Activated T-cell treated with anti-CD3 and anti-CD28 coated beads, Interleukin-2, amount 50 U/mL, for 4 hours (primary cell): ENCODE data around the gene BID. TPM values are rescaled to one million over a fixed set of nuclear protein-coding genes. Genes with fewer than 3 reads are reported as not detected.

Source experiments
- ATAC-seq, 2 donors: fragments of 200-7000 bp; cut with Tn5 transposase; one replicate each; pipeline ENCODE4 v1.10.0; 2021
- DNase-seq: peaks from one replicate; pipeline ENCODE4 v3.0.0-alpha.2; 2020
- H3K27me3 Mint-ChIP-seq: one replicate; pipeline ENCODE4 v1.8.0; 2021; ENCODE audit warnings: low read depth, mixed read lengths
- H3K36me3 Mint-ChIP-seq: one replicate; pipeline ENCODE4 v1.8.0; 2022; ENCODE audit warnings: mixed read lengths; ENCODE audit not compliant: insufficient read depth
- H3K4me1 Mint-ChIP-seq: one replicate; pipeline ENCODE4 v1.8.0; 2021; ENCODE audit warnings: low read depth, mixed read lengths
- H3K4me3 Mint-ChIP-seq: one replicate; pipeline ENCODE4 v1.8.0; 2021; ENCODE audit warnings: mild to moderate bottlenecking, moderate library complexity, mixed read lengths
- H3K9me3 Mint-ChIP-seq: one replicate; pipeline ENCODE4 v1.8.0; 2021; ENCODE audit warnings: mixed read lengths
- total RNA-seq, 3 donors: library from RNA; stranded (reverse); gene quantifications; one replicate each; pipeline ENCODE4 v1.2.1, GENCODE V29; 2021

The BID gene
- total RNA-seq, 3 donors from 2014 or later: 30.3 to 39.5 (median 36.5) TPM

DNA sequence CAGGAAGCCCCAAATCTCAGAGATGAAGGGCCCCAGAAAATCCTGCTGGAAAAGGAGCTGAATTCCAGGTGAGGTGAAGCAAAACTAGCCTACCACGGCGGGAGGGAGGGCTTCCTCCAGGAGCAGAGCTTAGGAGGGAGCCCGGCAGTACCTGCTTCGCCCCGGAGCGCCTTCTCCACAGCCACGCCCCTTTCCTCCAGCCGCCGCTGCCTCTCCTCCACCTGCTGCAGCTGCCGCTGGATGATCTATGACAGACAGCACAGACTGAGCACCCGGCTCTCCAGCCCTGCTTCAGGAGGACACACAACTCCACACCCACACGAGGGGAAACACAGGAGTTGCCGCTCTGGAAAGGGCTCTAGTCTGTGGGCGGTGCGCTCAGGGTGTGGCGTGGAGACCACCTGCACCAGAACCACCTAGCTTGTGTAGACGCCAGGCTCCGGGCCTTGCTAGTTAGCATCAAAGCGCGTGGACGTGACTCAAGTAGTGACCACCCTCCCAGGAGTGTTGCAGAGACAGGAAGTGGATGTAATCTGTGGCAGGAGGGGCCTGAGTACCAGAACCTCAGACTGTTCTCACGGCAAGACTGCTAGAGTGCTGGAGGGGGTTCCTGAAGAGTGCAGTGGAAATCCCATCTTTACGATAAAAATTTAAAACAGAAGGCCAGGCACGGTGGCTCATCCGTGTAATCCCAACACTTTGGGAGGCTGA lies 34.6 kb upstream of the BID start:
- H3K27me3 Mint-ChIP-seq: no peaks in the 10 kb centered on the region
- H3K4me3 Mint-ChIP-seq: no peak overlapping the region
- no peaks in the 10 kb centered on the region for H3K4me1 Mint-ChIP-seq
- no peaks in the 10 kb centered on the region for H3K9me3 Mint-ChIP-seq
- DNase-seq (no peak), ATAC-seq (no peak)
- H3K36me3 Mint-ChIP-seq: peaks cover 7% of the 10 kb centered on the region

DNA sequence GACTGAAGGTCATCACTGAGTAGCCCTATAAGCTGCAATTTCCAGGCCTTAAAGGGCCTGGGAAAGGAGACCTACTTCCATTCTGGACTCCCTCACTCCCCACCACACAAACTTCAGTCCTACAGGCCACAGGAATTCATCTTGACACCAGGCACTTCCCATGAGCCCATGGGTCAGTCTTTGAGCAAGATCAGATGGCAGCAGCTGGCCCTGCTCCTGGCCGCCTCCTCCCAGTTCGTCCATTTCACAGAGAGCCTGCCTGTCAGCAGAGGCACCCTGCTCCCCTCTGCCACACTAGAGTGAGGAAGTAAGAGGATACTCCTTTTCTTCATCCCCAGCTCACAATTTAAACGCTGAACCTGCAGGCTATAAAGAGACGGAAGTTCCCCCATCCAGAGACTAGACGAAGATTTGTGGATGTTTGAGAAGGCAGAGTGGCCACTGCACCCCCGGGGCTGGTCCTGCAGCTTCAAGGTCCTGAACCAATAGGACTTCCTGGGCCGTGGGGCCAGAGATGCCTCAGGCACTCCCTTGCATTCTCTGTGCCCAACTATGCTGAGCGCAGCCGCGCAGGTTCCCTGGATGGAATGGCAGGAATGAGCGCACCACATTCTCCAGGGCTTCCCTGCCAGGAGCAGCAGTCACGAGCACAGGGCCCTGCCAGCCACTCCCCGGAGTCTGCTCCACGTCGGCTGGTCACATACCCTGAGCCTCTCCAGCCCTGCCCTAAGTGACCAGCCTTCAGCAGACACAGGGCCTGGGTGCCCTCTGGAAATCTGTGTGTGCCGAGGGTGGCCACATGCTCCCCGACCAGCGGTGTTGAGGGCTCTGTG lies 33.5 kb upstream of the BID start:
- H3K9me3 Mint-ChIP-seq: no peaks in the 10 kb centered on the region
- H3K4me3 Mint-ChIP-seq: no peak overlapping the region
- H3K4me1 Mint-ChIP-seq: no peaks in the 10 kb centered on the region
- ATAC-seq (no peak), DNase-seq (no peak)
- peaks cover 9% of the 10 kb centered on the region for H3K36me3 Mint-ChIP-seq
- no peaks in the 10 kb centered on the region for H3K27me3 Mint-ChIP-seq

DNA sequence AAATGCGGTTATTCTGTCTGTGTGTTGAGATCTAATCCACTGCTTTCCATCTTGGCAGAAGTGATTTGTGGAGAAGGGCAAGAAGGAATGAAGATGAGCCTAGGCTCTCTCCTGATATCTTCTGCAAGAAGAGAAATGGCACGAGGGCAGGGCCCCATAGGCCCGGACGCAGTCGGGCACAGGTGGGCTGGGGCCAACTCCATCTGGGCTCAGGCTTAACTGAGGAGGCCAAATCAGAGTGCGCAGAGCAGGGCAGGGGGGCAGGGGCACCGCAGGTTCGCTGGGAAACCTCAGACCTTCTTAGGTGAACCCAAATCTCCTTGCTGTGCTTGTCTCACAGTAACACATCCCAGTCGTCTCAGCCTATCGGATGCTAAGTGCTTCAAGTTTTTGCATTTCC lies 32.8 kb upstream of the BID start:
- Mint-ChIP-seq H3K9me3 (no peaks in the 10 kb centered on the region), H3K27me3 (no peaks in the 10 kb centered on the region), H3K36me3 (peaks cover 15% of the 10 kb centered on the region), H3K4me1 (no peaks in the 10 kb centered on the region), H3K4me3 (no peak overlapping the region)
- ATAC-seq (no peak), DNase-seq (no peak)

DNA sequence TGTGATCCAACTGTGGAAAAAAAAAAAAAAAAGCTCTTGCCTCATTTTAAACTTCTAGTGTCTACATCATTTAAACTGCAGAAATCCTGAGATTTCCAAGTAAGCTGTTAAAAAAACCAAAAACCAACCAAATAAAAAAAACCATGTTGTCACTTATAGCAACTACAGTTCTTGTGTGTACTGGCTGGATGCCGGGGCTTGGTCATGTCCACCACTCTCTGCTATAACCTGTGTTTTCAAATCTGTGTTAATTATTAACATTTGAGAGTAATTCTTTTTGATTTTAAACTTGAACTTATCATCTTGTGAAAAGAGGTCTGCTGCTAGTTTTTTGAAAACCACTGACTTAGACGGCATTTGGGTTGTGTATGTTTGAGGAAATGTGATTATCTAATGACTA lies 32.2 kb upstream of the BID start:
- Mint-ChIP-seq H3K27me3 (no peaks in the 10 kb centered on the region), H3K36me3 (peaks cover 15% of the 10 kb centered on the region), H3K9me3 (no peaks in the 10 kb centered on the region), H3K4me3 (no peak overlapping the region), H3K4me1 (no peaks in the 10 kb centered on the region)
- DNase-seq: no peak
- no peak for ATAC-seq

DNA sequence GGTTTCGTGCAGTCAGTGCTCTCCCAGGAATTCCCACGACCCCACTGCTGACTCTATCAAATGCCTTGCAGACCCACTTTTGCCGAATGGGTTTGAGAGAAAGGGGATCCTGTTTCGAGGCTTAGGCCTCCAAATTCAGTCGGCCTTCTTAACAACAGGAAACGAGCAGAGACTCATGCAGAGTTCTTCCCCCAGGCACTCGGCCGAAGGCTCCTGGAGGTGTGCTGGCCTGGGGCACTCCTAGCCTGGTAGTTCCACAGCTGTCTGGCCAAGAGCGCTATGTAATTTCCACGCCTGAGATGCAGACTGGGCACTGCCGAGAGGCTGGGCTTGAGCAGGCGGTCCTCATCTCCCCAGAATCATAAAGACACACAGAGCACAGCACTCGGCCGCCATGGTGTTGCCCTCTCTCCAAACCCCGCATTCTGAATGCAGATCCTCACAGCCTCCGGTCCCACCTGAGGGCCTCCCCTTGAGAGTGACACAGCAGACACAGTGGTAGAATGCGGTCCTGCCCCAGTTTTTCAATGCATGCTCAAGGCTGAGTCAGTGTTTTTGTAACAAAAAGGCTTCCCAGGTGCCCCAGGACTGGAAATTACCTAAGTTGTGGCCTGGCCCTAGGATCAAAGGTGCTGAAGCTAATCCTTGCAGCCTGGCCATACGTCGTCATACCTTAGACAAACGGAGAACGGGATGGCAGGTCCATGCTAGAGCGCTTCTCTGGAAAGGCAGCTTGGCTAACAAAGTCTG lies 30.2 kb upstream of the BID start:
- no peaks in the 10 kb centered on the region for H3K9me3 Mint-ChIP-seq
- peaks cover 15% of the 10 kb centered on the region for H3K36me3 Mint-ChIP-seq
- ATAC-seq (no peak), DNase-seq (no peak)
- peaks cover 1% of the 10 kb centered on the region for H3K4me1 Mint-ChIP-seq
- no peak overlapping the region for H3K4me3 Mint-ChIP-seq
- H3K27me3 Mint-ChIP-seq: no peaks in the 10 kb centered on the region

DNA sequence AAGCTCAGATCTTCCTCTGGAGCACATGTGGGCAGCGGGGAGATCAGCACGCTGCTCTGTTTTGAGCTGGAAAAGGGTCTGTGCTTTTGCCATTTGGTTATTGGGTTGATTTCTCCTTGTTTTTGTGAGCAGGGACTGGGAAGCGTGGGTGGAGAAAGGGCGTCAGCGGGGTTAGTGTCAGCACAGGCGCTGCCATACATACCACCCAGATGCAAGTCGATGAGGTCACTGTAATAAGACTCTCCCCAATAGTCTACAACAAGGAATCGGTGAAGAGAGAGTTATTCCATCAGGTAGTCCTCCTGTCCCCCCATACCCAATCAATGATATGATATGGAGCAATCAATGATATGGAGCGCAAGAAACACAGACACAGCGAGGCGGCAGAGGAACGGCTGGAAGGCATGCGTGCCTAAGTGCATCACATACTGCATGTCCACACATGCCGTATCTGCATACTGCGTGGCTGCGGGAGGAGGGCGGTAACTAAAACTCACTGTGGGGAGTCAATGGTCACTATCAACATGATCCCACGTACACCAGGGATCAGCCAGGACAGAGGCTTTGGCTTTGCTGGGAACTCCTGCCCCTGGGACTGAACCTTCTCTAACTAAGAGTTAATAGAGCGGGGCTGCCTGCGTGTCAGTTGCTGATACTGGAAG lies 29.5 kb upstream of the BID start:
- no peaks in the 10 kb centered on the region for H3K9me3 Mint-ChIP-seq
- H3K36me3 Mint-ChIP-seq: peaks cover 15% of the 10 kb centered on the region

DNA sequence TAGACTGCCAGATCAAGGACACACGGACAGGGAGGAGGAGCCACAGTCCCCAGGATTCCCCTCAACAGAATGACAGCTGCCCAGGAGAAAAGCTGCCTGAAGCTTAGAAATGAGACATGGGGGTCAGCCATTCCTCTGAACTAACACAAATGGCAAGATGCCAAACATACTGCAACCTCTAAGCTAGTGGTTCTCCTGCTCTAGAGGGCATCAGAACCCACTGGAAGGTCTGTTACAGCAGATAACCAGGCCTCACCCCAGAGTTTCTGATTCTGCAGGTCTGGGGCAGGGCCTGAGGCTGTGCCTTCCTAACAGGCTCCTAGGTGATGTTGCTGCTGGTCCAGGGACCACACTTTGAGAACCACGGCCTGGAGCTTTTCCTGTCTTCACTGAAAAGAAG lies 28.6 kb upstream of the BID start:
- peaks cover 14% of the 10 kb centered on the region for H3K36me3 Mint-ChIP-seq
- H3K4me1 Mint-ChIP-seq: peaks cover 5% of the 10 kb centered on the region
- H3K4me3 Mint-ChIP-seq: no peak overlapping the region
- DNase-seq: no peak
- ATAC-seq: no peak
- H3K27me3 Mint-ChIP-seq: no peaks in the 10 kb centered on the region
- H3K9me3 Mint-ChIP-seq: no peaks in the 10 kb centered on the region

More for the DNA sequence above, 29.5 kb upstream of the BID start:
- H3K4me3 Mint-ChIP-seq: no peak overlapping the region
- ATAC-seq (no peak), DNase-seq (no peak)
- peaks cover 1% of the 10 kb centered on the region for H3K4me1 Mint-ChIP-seq
- no peaks in the 10 kb centered on the region for H3K27me3 Mint-ChIP-seq

DNA sequence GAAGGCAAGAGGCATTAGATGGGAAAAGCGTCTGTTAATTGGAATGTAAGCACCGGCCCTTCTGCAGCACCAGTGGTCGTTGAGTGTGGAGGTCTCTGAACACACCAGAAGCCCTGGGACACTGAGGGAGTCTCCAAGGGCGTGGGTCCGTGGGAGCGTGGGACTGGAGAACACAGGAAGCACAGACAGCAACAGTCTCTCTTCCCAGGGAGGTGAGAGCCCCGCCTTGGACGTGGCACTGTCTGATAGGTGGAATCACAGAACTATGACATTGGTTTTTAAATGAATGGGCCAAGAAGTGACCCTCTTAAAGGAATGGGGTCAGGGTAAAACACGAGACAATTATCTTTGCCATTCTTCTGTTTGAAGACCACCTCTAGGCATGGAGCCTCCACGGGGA lies 28.1 kb upstream of the BID start:
- DNase-seq: no peak
- no peak for ATAC-seq
- peaks cover 5% of the 10 kb centered on the region for H3K4me1 Mint-ChIP-seq
- H3K36me3 Mint-ChIP-seq: peaks cover 10% of the 10 kb centered on the region
- no peak overlapping the region for H3K4me3 Mint-ChIP-seq
- no peaks in the 10 kb centered on the region for H3K27me3 Mint-ChIP-seq
- no peaks in the 10 kb centered on the region for H3K9me3 Mint-ChIP-seq

DNA sequence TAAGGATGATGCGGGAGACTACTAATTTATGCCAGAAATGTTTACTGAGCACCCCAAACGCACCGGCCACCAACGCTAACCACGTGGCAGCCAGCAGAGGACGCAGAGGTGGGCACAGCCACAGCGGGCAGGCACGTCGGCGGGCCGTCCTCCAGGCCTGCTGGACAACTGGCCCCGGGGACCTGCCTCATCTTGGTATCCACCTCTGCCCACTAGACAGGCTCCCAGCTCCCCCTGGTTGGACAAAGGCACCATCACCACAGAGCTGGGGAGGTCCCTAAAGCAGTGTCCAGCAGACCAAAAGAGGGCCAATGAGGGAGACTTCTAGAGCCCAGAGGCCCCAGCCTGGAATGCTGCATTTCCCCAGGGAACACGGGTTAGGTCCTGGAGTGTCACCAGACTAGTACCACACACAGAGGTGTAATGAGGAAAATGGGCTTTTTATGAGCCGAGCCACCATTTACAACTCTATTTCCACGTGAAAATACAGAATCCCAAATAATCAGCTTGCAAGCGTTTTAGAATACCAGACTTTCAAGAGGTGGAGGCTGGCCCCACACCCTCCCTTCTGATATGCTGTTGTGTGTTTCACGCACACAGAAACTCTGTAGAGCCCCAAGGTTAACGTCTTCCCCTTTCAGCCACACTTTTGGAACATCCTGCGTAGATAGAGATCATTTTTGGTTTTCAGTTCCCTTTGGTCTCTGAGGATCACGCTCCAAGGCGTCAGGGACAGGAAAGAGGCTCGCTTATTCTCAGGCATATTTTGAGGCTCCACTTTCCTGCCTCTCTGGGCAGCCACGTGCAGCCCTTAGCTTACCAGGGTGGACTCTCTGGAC lies 23.7 kb upstream of the BID start:
- Mint-ChIP-seq H3K36me3 (peaks cover 9% of the 10 kb centered on the region), H3K4me1 (peaks cover 7% of the 10 kb centered on the region), H3K4me3 (no peak overlapping the region), H3K27me3 (no peaks in the 10 kb centered on the region), H3K9me3 (no peaks in the 10 kb centered on the region)
- DNase-seq: no peak
- peak in 1 of 2 donors; percentile 49 for ATAC-seq

DNA sequence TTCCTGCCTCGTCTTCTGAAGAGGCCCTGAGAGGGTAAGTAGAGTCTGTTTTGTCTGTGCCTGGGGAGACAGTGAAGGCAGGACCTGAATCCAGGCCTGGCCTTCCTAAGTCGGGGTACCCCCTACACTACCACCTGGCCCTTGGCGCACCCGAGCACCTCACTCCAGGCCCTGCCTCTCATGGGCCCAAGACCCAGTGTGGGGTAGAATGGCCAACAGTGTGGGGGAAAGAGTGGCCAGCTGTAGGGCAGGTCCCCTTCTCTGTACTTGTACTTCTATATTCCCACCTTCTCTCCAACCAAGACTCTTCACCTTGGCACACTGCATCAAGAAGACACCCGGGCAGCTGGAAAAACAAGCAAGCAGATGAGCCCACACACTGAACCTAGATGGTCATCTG lies 22.4 kb upstream of the BID start:
- DNase-seq: no peak
- no peaks in the 10 kb centered on the region for H3K9me3 Mint-ChIP-seq
- no peaks in the 10 kb centered on the region for H3K27me3 Mint-ChIP-seq
- peaks cover 7% of the 10 kb centered on the region for H3K4me1 Mint-ChIP-seq
- H3K36me3 Mint-ChIP-seq: peaks cover 3% of the 10 kb centered on the region
- no peak for ATAC-seq
- H3K4me3 Mint-ChIP-seq: no peak overlapping the region

DNA sequence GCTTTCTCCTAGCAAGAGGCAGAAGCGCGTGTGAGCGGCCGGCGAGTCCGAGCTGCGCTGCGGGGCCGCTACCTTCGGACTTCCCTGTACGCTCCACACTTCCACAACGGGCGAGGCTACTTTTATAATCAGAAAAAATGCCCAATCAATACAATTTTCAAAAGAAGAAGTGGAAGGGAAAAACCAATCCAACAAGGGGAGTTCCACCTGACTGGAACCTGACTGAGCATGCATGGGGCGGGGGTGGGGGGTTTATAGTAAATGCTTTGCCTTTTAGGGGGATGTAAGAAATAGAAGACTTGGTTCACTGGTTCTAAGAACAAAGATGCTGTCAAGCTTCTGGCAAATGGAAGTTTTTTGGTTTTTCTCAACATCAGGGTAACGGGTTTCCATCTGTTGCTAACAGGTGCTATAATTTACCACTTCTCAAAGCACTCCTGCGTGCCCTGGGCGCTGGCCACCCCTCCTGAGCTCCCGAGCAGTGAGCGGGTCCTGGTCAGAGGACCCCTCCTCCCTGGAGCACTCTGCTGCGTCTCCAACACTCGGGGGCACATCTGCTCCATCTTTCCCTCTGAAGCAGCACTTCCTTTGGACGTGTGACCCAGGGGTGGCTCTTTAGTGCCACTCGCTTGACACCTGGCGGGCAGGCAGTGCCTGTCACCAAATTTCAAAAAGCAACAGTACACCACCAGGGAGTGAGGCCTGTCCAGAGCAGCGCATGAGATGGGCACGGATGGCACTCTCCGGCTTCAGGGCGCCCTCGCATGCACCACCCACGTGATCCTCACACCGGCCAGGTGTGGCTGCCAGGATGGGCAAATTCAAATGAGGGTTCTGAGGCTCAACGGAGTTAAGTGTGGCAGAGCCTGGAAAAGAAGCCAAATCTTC lies 21.6 kb upstream of the BID start:
- H3K27me3 Mint-ChIP-seq: no peaks in the 10 kb centered on the region
- no peak overlapping the region for H3K4me3 Mint-ChIP-seq
- DNase-seq (no peak), ATAC-seq (no peak)
- H3K36me3 Mint-ChIP-seq: peaks cover 3% of the 10 kb centered on the region
- no peaks in the 10 kb centered on the region for H3K9me3 Mint-ChIP-seq
- peaks cover 7% of the 10 kb centered on the region for H3K4me1 Mint-ChIP-seq

DNA sequence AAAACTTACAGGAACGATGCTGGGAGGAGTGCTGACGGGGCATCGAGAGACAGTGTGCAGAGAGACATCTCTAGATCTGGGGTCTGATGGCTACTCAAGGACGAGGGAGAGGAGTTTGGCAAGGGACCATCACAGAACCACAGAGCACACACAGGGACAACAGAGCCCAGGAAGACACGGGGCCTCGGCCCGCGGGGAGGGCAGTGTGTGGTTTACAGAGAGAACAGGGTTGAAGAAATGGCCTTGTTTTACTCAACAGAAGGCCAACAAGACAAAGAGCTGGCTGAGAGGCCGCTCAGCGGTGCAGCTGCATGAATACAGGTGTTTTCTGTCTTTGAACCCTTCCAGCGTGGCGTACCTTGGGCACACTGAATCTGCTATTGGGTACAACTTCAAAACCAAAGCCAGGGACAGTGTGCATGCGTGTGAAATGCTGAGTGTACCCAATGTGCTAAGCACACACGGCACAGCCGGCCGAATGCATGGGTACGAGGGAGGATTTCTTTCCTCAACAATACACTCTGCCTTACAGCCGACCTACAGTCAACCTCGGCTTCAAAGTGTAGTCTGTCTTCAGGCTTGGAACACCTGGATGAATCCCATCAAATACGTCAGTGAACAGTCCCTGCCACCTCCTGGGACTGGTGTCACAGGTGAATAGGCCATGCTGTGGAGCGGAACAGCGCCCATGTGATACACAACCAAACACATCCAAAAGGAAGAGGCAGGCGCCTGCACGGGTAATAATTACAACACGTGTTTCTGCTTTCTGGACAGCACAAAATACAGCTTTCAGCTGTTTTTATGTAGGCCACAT lies 20.7 kb upstream of the BID start:
- DNase-seq (no peak), ATAC-seq (no peak)
- H3K4me3 Mint-ChIP-seq: no peak overlapping the region
- H3K36me3 Mint-ChIP-seq: peaks cover 3% of the 10 kb centered on the region
- H3K9me3 Mint-ChIP-seq: no peaks in the 10 kb centered on the region
- no peaks in the 10 kb centered on the region for H3K27me3 Mint-ChIP-seq
- peaks cover 7% of the 10 kb centered on the region for H3K4me1 Mint-ChIP-seq
